Keratinocyte (primary cell): Measurements from ENCODE around the gene CACNB4. TPM values are rescaled to one million over a fixed set of nuclear protein-coding genes. Genes with fewer than 3 reads are reported as not detected.

Experiments
- DNase-seq: peaks from one replicate; pipeline ENCODE4 v3.0.0-alpha.2; 2011; ENCODE audit warnings: low read depth, missing footprints, low spot score
- FAIRE-seq: peaks from 2 replicates; lab custom pipeline; 2011; peaks lifted over from hg19 to GRCh38; lab: Jason Lieb, UNC
- H2AFZ ChIP-seq: 2 replicates; pipeline ENCODE4 v1.6.0; 2012; ENCODE audit warnings: low read length, control low read depth, inconsistent platforms; ENCODE audit not compliant: control insufficient read depth
- H3K27ac ChIP-seq: 2 replicates; pipeline ENCODE4 v1.5.1; 2011; ENCODE audit warnings: low read length; ENCODE audit not compliant: control insufficient read depth, insufficient read depth
- H3K27me3 ChIP-seq: 3 replicates; pipeline ENCODE4 v1.6.0; 2011; ENCODE audit warnings: low read length; ENCODE audit not compliant: control insufficient read depth, insufficient read depth; ENCODE audit errors: extremely low read depth
- H3K36me3 ChIP-seq, 2 experiments: 2 replicates in 1 of 2; 3 replicates in 1 of 2; pipeline ENCODE4 v1.5.1; 2011; ENCODE audit warnings: low read length in 2 of 2, mild to moderate bottlenecking in 1 of 2; ENCODE audit not compliant: control insufficient read depth in 2 of 2, insufficient read depth in 2 of 2; ENCODE audit errors: extremely low read depth in 1 of 2
- H3K4me1 ChIP-seq: 3 replicates; pipeline ENCODE4 v1.5.1; 2011; ENCODE audit warnings: low read length; ENCODE audit not compliant: control insufficient read depth, insufficient read depth; ENCODE audit errors: extremely low read depth
- H3K4me2 ChIP-seq: 3 replicates; pipeline ENCODE4 v1.6.0; 2011; ENCODE audit warnings: low read depth, low read length; ENCODE audit not compliant: control insufficient read depth, insufficient read depth; ENCODE audit errors: extremely low read depth
- H3K4me3 ChIP-seq, 3 experiments: fragments of 200-600 bp in 1 of 3; sonication (generic) in 1 of 3; 2 replicates in 2 of 3; 3 replicates in 1 of 3; pipeline ENCODE4 v1.5.1; 2011 to 2016; ENCODE audit warnings: low read length in 3 of 3, mild to moderate bottlenecking in 3 of 3, control low read depth in 2 of 3, inconsistent platforms in 1 of 3, low read depth in 1 of 3, mixed read lengths in 1 of 3, mixed run types in 1 of 3, moderate library complexity in 1 of 3; ENCODE audit not compliant: control insufficient read depth in 2 of 3, insufficient read depth in 2 of 3; ENCODE audit errors: extremely low read depth in 1 of 3
- H3K79me2 ChIP-seq: 2 replicates; pipeline ENCODE4 v1.6.0; 2012; ENCODE audit warnings: low read length; ENCODE audit not compliant: control insufficient read depth, insufficient read depth
- H3K9ac ChIP-seq: 3 replicates; pipeline ENCODE4 v1.6.0; 2011; ENCODE audit warnings: low read length; ENCODE audit not compliant: control insufficient read depth, insufficient read depth; ENCODE audit errors: extremely low read depth
- H3K9me1 ChIP-seq: 3 replicates; pipeline ENCODE4 v1.6.0; 2011; ENCODE audit warnings: low read length; ENCODE audit not compliant: control insufficient read depth, insufficient read depth; ENCODE audit errors: extremely low read depth
- H3K9me3 ChIP-seq: 2 replicates; pipeline ENCODE4 v1.5.1; 2012; ENCODE audit warnings: low read depth, low read length; ENCODE audit not compliant: control insufficient read depth
- H4K20me1 ChIP-seq: 3 replicates; pipeline ENCODE4 v1.6.0; 2011; ENCODE audit warnings: low read length; ENCODE audit not compliant: control insufficient read depth, insufficient read depth; ENCODE audit errors: extremely low read depth
- CTCF ChIP-seq, 3 experiments: IDR thresholded peaks in 1 of 3; conservative IDR thresholded peaks in 1 of 3; optimal IDR thresholded peaks in 1 of 3; 2 replicates in 2 of 3; 3 replicates in 1 of 3; pipeline versions ENCODE3 to v1.5.1; 2011; ENCODE audit warnings: low read length in 3 of 3, mild to moderate bottlenecking in 3 of 3, moderate library complexity in 2 of 3, control low read depth in 1 of 3, inconsistent platforms in 1 of 3; ENCODE audit not compliant: insufficient read depth in 2 of 3; ENCODE audit errors: extremely low read depth in 1 of 3
- EZH2 ChIP-seq: IDR thresholded peaks from one replicate; pipeline ENCODE4 v1.6.1; 2012; ENCODE audit warnings: inconsistent platforms, mild to moderate bottlenecking, low read length, moderate library complexity
- dilution Hi-C: fragments of 300-500 bp; cut with MboI; formaldehyde crosslinking; loops from one replicate; pipeline ENCODE4 v1.7.0; 2020; ENCODE audit warnings: low sequenced_read_pairs; ENCODE audit not compliant: extremely low pct_ligation_motif_present
- polyA plus RNA-seq, 5 experiments: library from polyadenylated mRNA; depleted of rRNA in 3 of 5; stranded (reverse) in 3 of 5; stranded (forward) in 1 of 5; unstranded in 1 of 5; fragments of >200 nt; gene quantifications; 1 replicate in 1 of 5; 2 replicates in 3 of 5; 3 replicates in 1 of 5; pipeline versions ENCODE4 v1.2.1 to v1.2.3, GENCODE V29; 2011 to 2012; ENCODE audit warnings: missing spikeins in 2 of 5, low read depth in 1 of 5, low replicate concordance in 1 of 5

CACNB4 gene
- polyA plus RNA-seq, 1 donor (not counting 4 experiments of a cell fraction or from before 2014, with no cell fraction given) = 0.30 TPM

GRCh38 chr2:152132306-152132705, 33.5 kb upstream of the CACNB4 start:
- no peak overlapping the region for H2AFZ ChIP-seq
- no peak overlapping the region for H3K4me3 ChIP-seq
- no peaks in the 10 kb centered on the region for H3K79me2 ChIP-seq
- H3K27ac ChIP-seq = no peak overlapping the region
- no peaks in the 10 kb centered on the region for H4K20me1 ChIP-seq
- DNase-seq (no peak), FAIRE-seq (no peak)
- H3K9me1 ChIP-seq = no peaks in the 10 kb centered on the region
- no peaks in the 10 kb centered on the region for H3K27me3 ChIP-seq
- H3K4me2 ChIP-seq = no peak overlapping the region
- H3K9me3 ChIP-seq = no peaks in the 10 kb centered on the region
- H3K9ac ChIP-seq = no peak overlapping the region
- H3K4me1 ChIP-seq = no peaks in the 10 kb centered on the region
- dilution Hi-C loops = no loop called here
- TF ChIP-seq EZH2 = no peak
- no peak for TF ChIP-seq CTCF (optimal IDR thresholded peaks at IDR 0.05 in 1 of 3, IDR thresholded peaks at IDR 0.05 in 1 of 3, conservative IDR thresholded peaks at IDR 0.05 in 1 of 3; ENCODE audit: extremely low read depth in 1 of 3, insufficient read depth in 2 of 3, low read length in 3 of 3)
- H3K36me3 ChIP-seq = peaks cover 0 to 2% of the 10 kb centered on the region in 2 experiments

- Histone ChIP-seq H3K36me3 (peaks cover 0 to 2% of the 10 kb centered on the region in 2 experiments), H3K9me1 (no peaks in the 10 kb centered on the region), H3K4me3 (no peak overlapping the region), H2AFZ (no peak overlapping the region), H3K4me2 (no peak overlapping the region), H3K79me2 (no peaks in the 10 kb centered on the region), H3K27me3 (no peaks in the 10 kb centered on the region), H3K9ac (no peak overlapping the region), H3K9me3 (no peaks in the 10 kb centered on the region), H3K27ac (no peak overlapping the region), H4K20me1 (no peaks in the 10 kb centered on the region), H3K4me1 (no peaks in the 10 kb centered on the region)
- FAIRE-seq (no peak), DNase-seq (no peak)
- dilution Hi-C loops = no loop called here
- TF ChIP-seq EZH2 (no peak), CTCF (optimal IDR thresholded peaks at IDR 0.05 in 1 of 3, IDR thresholded peaks at IDR 0.05 in 1 of 3, conservative IDR thresholded peaks at IDR 0.05 in 1 of 3; ENCODE audit: extremely low read depth in 1 of 3, insufficient read depth in 2 of 3, low read length in 3 of 3) (no peak)
These were observed 28.8 kb upstream of the CACNB4 start for GRCh38 chr2:152127628-152128027.
